ENCODE results near the gene PRKCB. TPM values are rescaled to one million over a fixed set of nuclear protein-coding genes. Genes with fewer than 3 reads are reported as not detected.

Gene PRKCB
- total and polyA plus RNA-seq, 2 experiments from 2014 or later = 3.7 to 16.4 TPM

GRCh38 chr16:24203675-24204074 lies 367.9 kb downstream of the PRKCB start:
- H3K4me3 Mint-ChIP-seq = no peak overlapping the region
- ATAC-seq (no peak), DNase-seq (ENCODE audit: low spot score) (no peak)
- TF ChIP-seq, protein P1, sequence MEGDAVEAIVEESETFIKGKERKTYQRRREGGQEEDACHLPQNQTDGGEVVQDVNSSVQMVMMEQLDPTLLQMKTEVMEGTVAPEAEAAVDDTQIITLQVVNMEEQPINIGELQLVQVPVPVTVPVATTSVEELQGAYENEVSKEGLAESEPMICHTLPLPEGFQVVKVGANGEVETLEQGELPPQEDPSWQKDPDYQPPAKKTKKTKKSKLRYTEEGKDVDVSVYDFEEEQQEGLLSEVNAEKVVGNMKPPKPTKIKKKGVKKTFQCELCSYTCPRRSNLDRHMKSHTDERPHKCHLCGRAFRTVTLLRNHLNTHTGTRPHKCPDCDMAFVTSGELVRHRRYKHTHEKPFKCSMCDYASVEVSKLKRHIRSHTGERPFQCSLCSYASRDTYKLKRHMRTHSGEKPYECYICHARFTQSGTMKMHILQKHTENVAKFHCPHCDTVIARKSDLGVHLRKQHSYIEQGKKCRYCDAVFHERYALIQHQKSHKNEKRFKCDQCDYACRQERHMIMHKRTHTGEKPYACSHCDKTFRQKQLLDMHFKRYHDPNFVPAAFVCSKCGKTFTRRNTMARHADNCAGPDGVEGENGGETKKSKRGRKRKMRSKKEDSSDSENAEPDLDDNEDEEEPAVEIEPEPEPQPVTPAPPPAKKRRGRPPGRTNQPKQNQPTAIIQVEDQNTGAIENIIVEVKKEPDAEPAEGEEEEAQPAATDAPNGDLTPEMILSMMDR (conservative IDR thresholded peaks at IDR 0.05; ENCODE audit: low read depth in 2 of 2) = no peak
- TF ChIP-seq CREB1 (CRISPR knock-in tag; IDR thresholded peaks at IDR 0.05; ENCODE audit: low read depth) (no peak), EZH2phosphoT487 (IDR thresholded peaks at IDR 0.05; ENCODE audit: unreplicated experiment) (no peak), JUNB (IDR thresholded peaks at IDR 0.05; ENCODE audit: unreplicated experiment) (no peak), EZH2 (IDR thresholded peaks at IDR 0.05; ENCODE audit: low read depth, unreplicated experiment) (no peak), ETS1 (IDR thresholded peaks at IDR 0.05) (no peak), ZNF114 (CRISPR knock-in tag; IDR thresholded peaks at IDR 0.05) (no peak), ZNF331 (CRISPR knock-in tag; IDR thresholded peaks at IDR 0.05; ENCODE audit: low read depth) (no peak), STAT1 (IDR thresholded peaks at IDR 0.05; ENCODE audit: unreplicated experiment) (no peak), NANOG (IDR thresholded peaks at IDR 0.05; ENCODE audit: borderline replicate concordance) (no peak), POLR2AphosphoS5 (IDR thresholded peaks at IDR 0.05; ENCODE audit: low read depth) (no peak), REST (IDR thresholded peaks at IDR 0.05; ENCODE audit: unreplicated experiment) (no peak)
- TF ChIP-seq, protein P2, sequence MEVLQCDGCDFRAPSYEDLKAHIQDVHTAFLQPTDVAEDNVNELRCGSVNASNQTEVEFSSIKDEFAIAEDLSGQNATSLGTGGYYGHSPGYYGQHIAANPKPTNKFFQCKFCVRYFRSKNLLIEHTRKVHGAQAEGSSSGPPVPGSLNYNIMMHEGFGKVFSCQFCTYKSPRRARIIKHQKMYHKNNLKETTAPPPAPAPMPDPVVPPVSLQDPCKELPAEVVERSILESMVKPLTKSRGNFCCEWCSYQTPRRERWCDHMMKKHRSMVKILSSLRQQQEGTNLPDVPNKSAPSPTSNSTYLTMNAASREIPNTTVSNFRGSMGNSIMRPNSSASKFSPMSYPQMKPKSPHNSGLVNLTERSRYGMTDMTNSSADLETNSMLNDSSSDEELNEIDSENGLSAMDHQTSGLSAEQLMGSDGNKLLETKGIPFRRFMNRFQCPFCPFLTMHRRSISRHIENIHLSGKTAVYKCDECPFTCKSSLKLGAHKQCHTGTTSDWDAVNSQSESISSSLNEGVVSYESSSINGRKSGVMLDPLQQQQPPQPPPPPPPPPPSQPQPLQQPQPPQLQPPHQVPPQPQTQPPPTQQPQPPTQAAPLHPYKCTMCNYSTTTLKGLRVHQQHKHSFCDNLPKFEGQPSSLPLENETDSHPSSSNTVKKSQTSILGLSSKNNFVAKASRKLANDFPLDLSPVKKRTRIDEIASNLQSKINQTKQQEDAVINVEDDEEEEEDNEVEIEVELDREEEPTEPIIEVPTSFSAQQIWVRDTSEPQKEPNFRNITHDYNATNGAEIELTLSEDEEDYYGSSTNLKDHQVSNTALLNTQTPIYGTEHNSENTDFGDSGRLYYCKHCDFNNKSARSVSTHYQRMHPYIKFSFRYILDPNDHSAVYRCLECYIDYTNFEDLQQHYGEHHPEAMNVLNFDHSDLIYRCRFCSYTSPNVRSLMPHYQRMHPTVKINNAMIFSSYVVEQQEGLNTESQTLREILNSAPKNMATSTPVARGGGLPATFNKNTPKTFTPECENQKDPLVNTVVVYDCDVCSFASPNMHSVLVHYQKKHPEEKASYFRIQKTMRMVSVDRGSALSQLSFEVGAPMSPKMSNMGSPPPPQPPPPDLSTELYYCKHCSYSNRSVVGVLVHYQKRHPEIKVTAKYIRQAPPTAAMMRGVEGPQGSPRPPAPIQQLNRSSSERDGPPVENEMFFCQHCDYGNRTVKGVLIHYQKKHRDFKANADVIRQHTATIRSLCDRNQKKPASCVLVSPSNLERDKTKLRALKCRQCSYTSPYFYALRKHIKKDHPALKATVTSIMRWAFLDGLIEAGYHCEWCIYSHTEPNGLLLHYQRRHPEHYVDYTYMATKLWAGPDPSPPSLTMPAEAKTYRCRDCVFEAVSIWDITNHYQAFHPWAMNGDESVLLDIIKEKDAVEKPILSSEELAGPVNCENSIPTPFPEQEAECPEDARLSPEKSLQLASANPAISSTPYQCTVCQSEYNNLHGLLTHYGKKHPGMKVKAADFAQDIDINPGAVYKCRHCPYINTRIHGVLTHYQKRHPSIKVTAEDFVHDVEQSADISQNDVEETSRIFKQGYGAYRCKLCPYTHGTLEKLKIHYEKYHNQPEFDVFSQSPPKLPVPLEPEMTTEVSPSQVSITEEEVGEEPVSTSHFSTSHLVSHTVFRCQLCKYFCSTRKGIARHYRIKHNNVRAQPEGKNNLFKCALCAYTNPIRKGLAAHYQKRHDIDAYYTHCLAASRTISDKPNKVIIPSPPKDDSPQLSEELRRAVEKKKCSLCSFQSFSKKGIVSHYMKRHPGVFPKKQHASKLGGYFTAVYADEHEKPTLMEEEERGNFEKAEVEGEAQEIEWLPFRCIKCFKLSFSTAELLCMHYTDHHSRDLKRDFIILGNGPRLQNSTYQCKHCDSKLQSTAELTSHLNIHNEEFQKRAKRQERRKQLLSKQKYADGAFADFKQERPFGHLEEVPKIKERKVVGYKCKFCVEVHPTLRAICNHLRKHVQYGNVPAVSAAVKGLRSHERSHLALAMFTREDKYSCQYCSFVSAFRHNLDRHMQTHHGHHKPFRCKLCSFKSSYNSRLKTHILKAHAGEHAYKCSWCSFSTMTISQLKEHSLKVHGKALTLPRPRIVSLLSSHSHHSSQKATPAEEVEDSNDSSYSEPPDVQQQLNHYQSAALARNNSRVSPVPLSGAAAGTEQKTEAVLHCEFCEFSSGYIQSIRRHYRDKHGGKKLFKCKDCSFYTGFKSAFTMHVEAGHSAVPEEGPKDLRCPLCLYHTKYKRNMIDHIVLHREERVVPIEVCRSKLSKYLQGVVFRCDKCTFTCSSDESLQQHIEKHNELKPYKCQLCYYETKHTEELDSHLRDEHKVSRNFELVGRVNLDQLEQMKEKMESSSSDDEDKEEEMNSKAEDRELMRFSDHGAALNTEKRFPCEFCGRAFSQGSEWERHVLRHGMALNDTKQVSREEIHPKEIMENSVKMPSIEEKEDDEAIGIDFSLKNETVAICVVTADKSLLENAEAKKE (CRISPR knock-in tag; IDR thresholded peaks at IDR 0.05) = no peak
- Histone ChIP-seq H3K27ac (ENCODE audit: low read depth) (no peak overlapping the region), H3K27me3 (ENCODE audit: insufficient read depth) (no peaks in the 10 kb centered on the region), H3K9me2 (ENCODE audit: insufficient read depth) (no peaks in the 10 kb centered on the region), H3K4me1 (ENCODE audit: insufficient read depth) (peaks cover 4% of the 10 kb centered on the region), H3K79me2 (replicated peaks; ENCODE audit: insufficient read depth) (no peaks in the 10 kb centered on the region), H3K36me3 (ENCODE audit: insufficient read depth) (no peaks in the 10 kb centered on the region), H3K4me2 (no peak overlapping the region), H2AFZ (no peak overlapping the region), H4K20me1 (replicated peaks; ENCODE audit: insufficient read depth) (no peaks in the 10 kb centered on the region), H3F3A (replicated peaks; ENCODE audit: low read depth) (no peaks in the 10 kb centered on the region), H3K4me3 (no peak overlapping the region)
- H3K4me1 Mint-ChIP-seq = peaks cover 23% of the 10 kb centered on the region
- H3K27me3 Mint-ChIP-seq (ENCODE audit: insufficient read depth, low read depth, poor library complexity) = peaks cover 3% of the 10 kb centered on the region
- peaks cover 13% of the 10 kb centered on the region for H3K36me3 Mint-ChIP-seq (ENCODE audit: low read depth)
- H3K27ac Mint-ChIP-seq = no peak overlapping the region
- peaks cover 3% of the 10 kb centered on the region; the same call in 1 of the 3 replicates for H3K9me3 Mint-ChIP-seq
